H9 (cell line): Measurements from ENCODE around the gene NKAIN2. TPM values are rescaled to one million over a fixed set of nuclear protein-coding genes. Genes with fewer than 3 reads are reported as not detected.

Experiments used
- DNase-seq: peaks from one replicate; pipeline ENCODE4 v3.0.0-alpha.2; 2017
- H2AFZ ChIP-seq: one replicate; pipeline ENCODE4 v1.6.1; 2013; ENCODE audit warnings: mild to moderate bottlenecking, low read length, control low read depth, moderate library complexity
- H2AK5ac ChIP-seq: 2 replicates; pipeline ENCODE4 v1.6.1; 2013; ENCODE audit warnings: low read length, control low read depth, mixed read lengths; ENCODE audit not compliant: insufficient read length
- H2BK120ac ChIP-seq: one replicate; pipeline ENCODE4 v1.6.1; 2013; ENCODE audit warnings: low read depth, mild to moderate bottlenecking, low read length, control low read depth, inconsistent platforms; ENCODE audit not compliant: poor library complexity, severe bottlenecking
- H2BK12ac ChIP-seq: 2 replicates; pipeline ENCODE4 v1.6.1; 2013; ENCODE audit warnings: low read length, control low read depth, mixed read lengths, low read depth; ENCODE audit not compliant: insufficient read length
- H2BK15ac ChIP-seq: 2 replicates; pipeline ENCODE4 v1.6.1; 2013; ENCODE audit warnings: low read depth, low read length, control low read depth
- H2BK20ac ChIP-seq: one replicate; pipeline ENCODE4 v1.6.1; 2013; ENCODE audit warnings: low read depth, mild to moderate bottlenecking, low read length, control low read depth, inconsistent platforms; ENCODE audit not compliant: poor library complexity, severe bottlenecking
- H2BK5ac ChIP-seq: 2 replicates; pipeline ENCODE4 v1.6.1; 2013; ENCODE audit warnings: low read length, control low read depth, mixed read lengths; ENCODE audit not compliant: insufficient read length
- H3K14ac ChIP-seq: 2 replicates; pipeline ENCODE4 v1.6.1; 2013; ENCODE audit warnings: low read length, control low read depth; ENCODE audit not compliant: insufficient read depth
- H3K18ac ChIP-seq: 2 replicates; pipeline ENCODE4 v1.6.1; 2013; ENCODE audit warnings: low read depth, mild to moderate bottlenecking, mixed read lengths, low read length, control low read depth; ENCODE audit not compliant: insufficient read length
- H3K23ac ChIP-seq: 2 replicates; pipeline ENCODE4 v1.6.1; 2013; ENCODE audit warnings: low read length, control low read depth, mixed read lengths, low read depth; ENCODE audit not compliant: insufficient read length
- H3K23me2 ChIP-seq: 2 replicates; pipeline ENCODE4 v1.6.1; 2013; ENCODE audit warnings: low read depth, mild to moderate bottlenecking, mixed read lengths, low read length, control low read depth; ENCODE audit not compliant: insufficient read length, poor library complexity, severe bottlenecking
- H3K27ac ChIP-seq: 2 replicates; pipeline ENCODE4 v1.5.1; 2013; ENCODE audit warnings: low read length, control low read depth, mixed read lengths, low read depth; ENCODE audit not compliant: insufficient read length
- H3K27me3 ChIP-seq: 2 replicates; pipeline ENCODE4 v1.6.1; 2013; ENCODE audit warnings: low read length, control low read depth, inconsistent platforms; ENCODE audit not compliant: insufficient read depth
- H3K4ac ChIP-seq: 2 replicates; pipeline ENCODE4 v1.6.1; 2013; ENCODE audit warnings: low read depth, mild to moderate bottlenecking, control low read depth, inconsistent platforms, low read length, moderate library complexity
- H3K4me1 ChIP-seq: 2 replicates; pipeline ENCODE4 v1.6.1; 2013; ENCODE audit warnings: low read length, control low read depth, inconsistent platforms; ENCODE audit not compliant: insufficient read depth
- H3K4me2 ChIP-seq: 2 replicates; pipeline ENCODE4 v1.6.1; 2013; ENCODE audit warnings: low read length, control low read depth, mixed read lengths; ENCODE audit not compliant: insufficient read length, insufficient read depth
- H3K56ac ChIP-seq: 2 replicates; pipeline ENCODE4 v1.6.1; 2013; ENCODE audit warnings: low read depth, mild to moderate bottlenecking, mixed read lengths, low read length, control low read depth; ENCODE audit not compliant: insufficient read length
- H3K79me1 ChIP-seq: 2 replicates; pipeline ENCODE4 v1.6.1; 2013; ENCODE audit warnings: low read depth, mild to moderate bottlenecking, moderate library complexity, low read length, control low read depth, inconsistent platforms; ENCODE audit not compliant: insufficient read depth, poor library complexity, severe bottlenecking
- H3K79me2 ChIP-seq: 2 replicates; pipeline ENCODE4 v1.6.1; 2013; ENCODE audit warnings: low read length, control low read depth, inconsistent platforms; ENCODE audit not compliant: insufficient read depth
- H3K9ac ChIP-seq: 2 replicates; pipeline ENCODE4 v1.6.1; 2013; ENCODE audit warnings: low read length, control low read depth, mixed read lengths; ENCODE audit not compliant: insufficient read length; ENCODE audit errors: extremely low read depth
- H3K9me3 ChIP-seq: one replicate; pipeline ENCODE4 v1.6.1; 2013; ENCODE audit warnings: low read depth, low read length, inconsistent platforms; ENCODE audit not compliant: control insufficient read depth
- H3T11ph ChIP-seq: one replicate; pipeline ENCODE4 v1.6.1; 2013; ENCODE audit warnings: mild to moderate bottlenecking, low read length, control low read depth, inconsistent platforms
- H4K20me1 ChIP-seq: one replicate; pipeline ENCODE4 v1.6.1; 2013; ENCODE audit not compliant: control insufficient read depth, insufficient read length, insufficient read depth
- H4K5ac ChIP-seq: 2 replicates; pipeline ENCODE4 v1.6.1; 2013; ENCODE audit warnings: low read depth, mild to moderate bottlenecking, mixed read lengths, low read length, control low read depth; ENCODE audit not compliant: insufficient read length
- H4K8ac ChIP-seq: replicated peaks from 2 replicates; pipeline ENCODE4 v1.6.1; 2013; ENCODE audit warnings: low read length, control low read depth, mixed read lengths, low read depth; ENCODE audit not compliant: insufficient read length
- H4K91ac ChIP-seq: 2 replicates; pipeline ENCODE4 v1.6.1; 2013; ENCODE audit warnings: low read depth, mild to moderate bottlenecking, moderate library complexity, mixed read lengths, low read length, control low read depth; ENCODE audit not compliant: insufficient read length
- H3K27ac Mint-ChIP-seq, 3 experiments: 2 replicates in 2 of 3; 3 replicates in 1 of 3; pipeline ENCODE4 v1.8.0; 2020 to 2021; ENCODE audit warnings: mixed read lengths in 3 of 3, mild to moderate bottlenecking in 1 of 3, moderate library complexity in 1 of 3
- H3K27me3 Mint-ChIP-seq: 2 replicates; pipeline ENCODE4 v1.8.0; 2021; ENCODE audit warnings: low read depth, mild to moderate bottlenecking, moderate library complexity, mixed read lengths
- H3K36me3 Mint-ChIP-seq, 3 experiments: 2 replicates in 2 of 3; 3 replicates in 1 of 3; pipeline ENCODE4 v1.8.0; 2020 to 2021; ENCODE audit warnings: low read depth in 3 of 3, mixed read lengths in 3 of 3; ENCODE audit not compliant: insufficient read depth in 1 of 3
- H3K4me1 Mint-ChIP-seq, 2 experiments: 2 replicates each; pipeline ENCODE4 v1.8.0; 2020; ENCODE audit warnings: mixed read lengths in 2 of 2
- H3K4me3 Mint-ChIP-seq, 2 experiments: 2 replicates in 1 of 2; 3 replicates in 1 of 2; pipeline ENCODE4 v1.8.0; 2020 to 2021; ENCODE audit warnings: mild to moderate bottlenecking in 2 of 2, mixed read lengths in 2 of 2, moderate library complexity in 1 of 2
- H3K9me3 Mint-ChIP-seq, 2 experiments: 2 replicates in 1 of 2; 3 replicates in 1 of 2; pipeline ENCODE4 v1.8.0; 2020; ENCODE audit warnings: mild to moderate bottlenecking in 2 of 2, mixed read lengths in 2 of 2, moderate library complexity in 1 of 2
- total RNA-seq: library from RNA; stranded (reverse); gene quantifications from 2 replicates; pipeline ENCODE4 v1.2.1, GENCODE V29; 2021
- TF ChIP-seq, protein P1 (sequence below): fragments of 200-600 bp; sonication (generic); conservative IDR thresholded peaks from 3 replicates; pipeline ENCODE4 v1.8.0; 2021; ENCODE audit warnings: antibody characterized with exemption, mild to moderate bottlenecking

NKAIN2 gene
- total RNA-seq, 1 experiment from 2014 or later, result 0.17 TPM

DNA sequence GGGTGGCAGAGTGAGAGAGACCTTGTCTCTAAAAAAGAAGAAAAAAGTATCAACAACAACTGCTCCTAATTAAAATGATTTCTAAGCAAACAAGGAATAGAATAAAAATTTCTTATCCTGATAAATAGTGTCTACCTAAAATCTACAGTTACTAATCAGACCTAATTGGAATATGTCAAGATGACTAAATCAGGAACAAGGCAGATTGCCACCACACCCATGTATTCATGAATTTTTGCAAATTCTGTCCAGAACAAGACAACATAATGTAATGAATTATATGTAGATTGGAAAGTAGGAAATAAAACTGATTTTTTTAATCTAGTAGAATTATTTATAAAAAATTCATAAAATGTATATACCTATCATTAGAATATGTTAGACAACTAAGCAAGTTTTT lies 339.8 kb downstream of the NKAIN2 start:
- Histone ChIP-seq H3K4me1 (no peaks in the 10 kb centered on the region), H2BK20ac (no peak overlapping the region), H3K23me2 (no peaks in the 10 kb centered on the region), H3T11ph (no peak overlapping the region), H3K27ac (no peak overlapping the region), H3K79me1 (no peaks in the 10 kb centered on the region), H3K79me2 (no peaks in the 10 kb centered on the region), H3K23ac (no peak overlapping the region), H3K18ac (no peak overlapping the region), H4K91ac (no peak overlapping the region), H2AK5ac (no peak overlapping the region), H3K56ac (no peak overlapping the region), H4K8ac (no peak overlapping the region), H2BK120ac (no peak overlapping the region), H2AFZ (no peak overlapping the region), H2BK15ac (no peak overlapping the region), H4K20me1 (no peaks in the 10 kb centered on the region), H3K9ac (no peak overlapping the region), H2BK5ac (no peak overlapping the region), H3K9me3 (no peaks in the 10 kb centered on the region), H3K27me3 (no peaks in the 10 kb centered on the region), H4K5ac (no peak overlapping the region), H3K4ac (no peak overlapping the region), H2BK12ac (no peak overlapping the region), H3K14ac (no peak overlapping the region), H3K4me2 (no peak overlapping the region)
- no peak overlapping the region for H3K27ac Mint-ChIP-seq
- H3K36me3 Mint-ChIP-seq, result no peaks in the 10 kb centered on the region
- no peaks in the 10 kb centered on the region; the same call in 1 of the 2 replicates for H3K27me3 Mint-ChIP-seq
- no peak overlapping the region for H3K4me3 Mint-ChIP-seq
- DNase-seq, result no peak
- TF ChIP-seq, protein P1, sequence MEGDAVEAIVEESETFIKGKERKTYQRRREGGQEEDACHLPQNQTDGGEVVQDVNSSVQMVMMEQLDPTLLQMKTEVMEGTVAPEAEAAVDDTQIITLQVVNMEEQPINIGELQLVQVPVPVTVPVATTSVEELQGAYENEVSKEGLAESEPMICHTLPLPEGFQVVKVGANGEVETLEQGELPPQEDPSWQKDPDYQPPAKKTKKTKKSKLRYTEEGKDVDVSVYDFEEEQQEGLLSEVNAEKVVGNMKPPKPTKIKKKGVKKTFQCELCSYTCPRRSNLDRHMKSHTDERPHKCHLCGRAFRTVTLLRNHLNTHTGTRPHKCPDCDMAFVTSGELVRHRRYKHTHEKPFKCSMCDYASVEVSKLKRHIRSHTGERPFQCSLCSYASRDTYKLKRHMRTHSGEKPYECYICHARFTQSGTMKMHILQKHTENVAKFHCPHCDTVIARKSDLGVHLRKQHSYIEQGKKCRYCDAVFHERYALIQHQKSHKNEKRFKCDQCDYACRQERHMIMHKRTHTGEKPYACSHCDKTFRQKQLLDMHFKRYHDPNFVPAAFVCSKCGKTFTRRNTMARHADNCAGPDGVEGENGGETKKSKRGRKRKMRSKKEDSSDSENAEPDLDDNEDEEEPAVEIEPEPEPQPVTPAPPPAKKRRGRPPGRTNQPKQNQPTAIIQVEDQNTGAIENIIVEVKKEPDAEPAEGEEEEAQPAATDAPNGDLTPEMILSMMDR, result no peak
- H3K9me3 Mint-ChIP-seq, result no peaks in the 10 kb centered on the region
- H3K4me1 Mint-ChIP-seq, result no peaks in the 10 kb centered on the region
